GM18526 (cell line): ENCODE results near the gene LRRC8C.

Experiments
- POLR2A ChIP-seq: IDR thresholded peaks from 3 replicates; pipeline ENCODE4 v1.6.1; 2011; ENCODE audit not compliant: insufficient read length; ENCODE audit errors: extremely low read depth

Gene LRRC8C

GRCh38 chr1:89762779-89763648, 130.1 kb downstream of the LRRC8C start:
- TF ChIP-seq POLR2A, result no peak

GRCh38 chr1:89763649-89763986, 130.7 kb downstream of the LRRC8C start:
- no peak for TF ChIP-seq POLR2A

DNA sequence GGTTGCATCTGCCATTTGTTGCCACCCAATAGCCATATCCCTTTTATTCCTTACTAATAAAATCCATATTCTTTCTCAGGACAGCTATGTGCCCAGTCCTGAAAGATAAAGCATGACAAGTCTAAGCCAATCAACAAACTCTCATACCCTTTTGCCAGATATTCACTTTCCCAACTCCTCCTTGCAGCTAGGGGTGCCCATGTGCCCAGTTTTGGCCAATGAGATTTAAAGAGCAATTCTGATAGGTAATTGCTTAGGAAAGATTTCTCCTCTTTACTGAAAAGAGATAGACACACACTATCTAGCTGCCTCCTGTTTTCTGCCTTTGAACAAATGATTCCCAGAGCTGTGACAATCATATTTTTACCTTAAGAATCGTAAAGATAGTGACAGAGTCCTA, 132.9 kb downstream of the LRRC8C start:
- TF ChIP-seq POLR2A, result no peak

- no peak for TF ChIP-seq POLR2A
These were observed 134.7 kb downstream of the LRRC8C start for GRCh38 chr1:89767618-89768017.
